ENCODE results near the gene AP5S1.
"Not testable (repeated sequence)": the region's sequence is repeated elsewhere in the genome, so short reads cannot be mapped to it uniquely, and the experiment has no call there.

AP5S1 gene

GRCh38 chr20:3820048-3820900, at the start of gene AP5S1:
Gene AP5S1, plus strand, starts transcription at chr20:3820547. Its CDS starts 1,571 bp downstream, at chr20:3822118.
- peak; percentile 82 to 83 for DNase-seq (ENCODE audit: low read depth in 2 of 2)

GRCh38 chr20:3771552-3772058, 48.7 kb upstream of the AP5S1 start:
- DNase-seq (ENCODE audit: low read depth in 2 of 2), result no peak

- no peak for DNase-seq (ENCODE audit: low read depth in 2 of 2)
These were observed 44.8 kb upstream of the AP5S1 start for GRCh38 chr20:3775457-3776108.

GRCh38 chr20:3777381-3777715, 43.0 kb upstream of the AP5S1 start:
- DNase-seq (ENCODE audit: low read depth in 2 of 2), result no peak

GRCh38 chr20:3777716-3778629, 42.4 kb upstream of the AP5S1 start:
- no peak for DNase-seq (ENCODE audit: low read depth in 2 of 2)

GRCh38 chr20:3778976-3779375, 41.4 kb upstream of the AP5S1 start:
- no peak for DNase-seq (ENCODE audit: low read depth in 2 of 2)

GRCh38 chr20:3781153-3781910, 39.0 kb upstream of the AP5S1 start, which contains the start of gene SPEF1:
Gene SPEF1, minus strand, starts transcription at chr20:3781448. Its CDS starts 161 bp downstream, at chr20:3781287.
- DNase-seq (ENCODE audit: low read depth in 2 of 2), result no peak

GRCh38 chr20:3782597-3782996, 37.8 kb upstream of the AP5S1 start:
- DNase-seq (ENCODE audit: low read depth in 2 of 2), result no peak

- no peak for DNase-seq (ENCODE audit: low read depth in 2 of 2)
These were observed 37.3 kb upstream of the AP5S1 start for GRCh38 chr20:3783068-3783489.

- no peak for DNase-seq (ENCODE audit: low read depth in 2 of 2)
These were observed 36.7 kb upstream of the AP5S1 start for GRCh38 chr20:3783511-3784195.

- no peak for DNase-seq (ENCODE audit: low read depth in 2 of 2)
These were observed 36.0 kb upstream of the AP5S1 start for GRCh38 chr20:3784216-3784853.

GRCh38 chr20:3784863-3785239, 35.5 kb upstream of the AP5S1 start:
- DNase-seq (ENCODE audit: low read depth in 2 of 2), result no peak

- DNase-seq (ENCODE audit: low read depth in 2 of 2), result no peak
These were observed 34.9 kb upstream of the AP5S1 start for GRCh38 chr20:3785240-3786125.

- DNase-seq (ENCODE audit: low read depth in 2 of 2), result no peak
These were observed 34.2 kb upstream of the AP5S1 start for GRCh38 chr20:3786126-3786484.

GRCh38 chr20:3786665-3787323, 33.6 kb upstream of the AP5S1 start, which contains the start of gene CENPB:
Gene CENPB, minus strand, starts transcription at chr20:3786740. Its CDS starts 257 bp downstream, at chr20:3786483.
- peak; percentile 66 to 81 for DNase-seq (ENCODE audit: low read depth in 2 of 2)

GRCh38 chr20:3787324-3788014, 32.9 kb upstream of the AP5S1 start:
- no peak for DNase-seq (ENCODE audit: low read depth in 2 of 2)

- DNase-seq (ENCODE audit: low read depth in 2 of 2), result no peak
These were observed 31.6 kb upstream of the AP5S1 start for GRCh38 chr20:3788685-3789155.

GRCh38 chr20:3789201-3789600, 31.1 kb upstream of the AP5S1 start:
- not testable (repeated sequence) for DNase-seq (ENCODE audit: low read depth in 2 of 2)
